GM21576 (cell line): Measurements from ENCODE around the gene TGFBR2.

ENCODE experiments used
- ATAC-seq: cut with Tn5 transposase; IDR thresholded peaks from one replicate; pipeline ENCODE4 v1.9.1; 2021; ENCODE audit warnings: mild to moderate bottlenecking, moderate library complexity; ENCODE audit not compliant: unreplicated experiment

TGFBR2 gene

GRCh38 chr3:30671527-30672286, 65.3 kb downstream of the TGFBR2 start:
- no peak for ATAC-seq

DNA sequence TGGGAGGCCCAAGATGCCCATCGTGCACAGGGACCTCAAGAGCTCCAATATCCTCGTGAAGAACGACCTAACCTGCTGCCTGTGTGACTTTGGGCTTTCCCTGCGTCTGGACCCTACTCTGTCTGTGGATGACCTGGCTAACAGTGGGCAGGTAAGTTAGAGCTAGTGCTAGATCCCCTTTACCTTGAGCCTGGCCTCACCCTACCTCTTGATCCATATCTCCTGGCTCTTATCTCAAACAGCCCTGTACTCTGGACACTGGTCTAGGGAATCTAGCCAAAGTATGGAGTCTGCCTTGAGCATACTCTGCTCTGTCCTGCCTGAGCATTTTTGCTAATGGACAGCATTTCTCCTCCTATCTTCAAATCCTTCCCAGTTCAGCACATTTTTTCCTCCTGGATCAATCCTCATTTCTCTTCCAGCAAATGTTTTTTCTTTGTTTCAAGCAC, 65.9 kb downstream of the TGFBR2 start:
- no peak for ATAC-seq

GRCh38 chr3:30672959-30673358, 66.6 kb downstream of the TGFBR2 start:
- ATAC-seq: no peak

GRCh38 chr3:30673425-30674341, 67.3 kb downstream of the TGFBR2 start:
- ATAC-seq: no peak

GRCh38 chr3:30675006-30675405, 68.6 kb downstream of the TGFBR2 start:
- ATAC-seq: no peak

GRCh38 chr3:30675774-30676173, 69.4 kb downstream of the TGFBR2 start:
- ATAC-seq: no peak

DNA sequence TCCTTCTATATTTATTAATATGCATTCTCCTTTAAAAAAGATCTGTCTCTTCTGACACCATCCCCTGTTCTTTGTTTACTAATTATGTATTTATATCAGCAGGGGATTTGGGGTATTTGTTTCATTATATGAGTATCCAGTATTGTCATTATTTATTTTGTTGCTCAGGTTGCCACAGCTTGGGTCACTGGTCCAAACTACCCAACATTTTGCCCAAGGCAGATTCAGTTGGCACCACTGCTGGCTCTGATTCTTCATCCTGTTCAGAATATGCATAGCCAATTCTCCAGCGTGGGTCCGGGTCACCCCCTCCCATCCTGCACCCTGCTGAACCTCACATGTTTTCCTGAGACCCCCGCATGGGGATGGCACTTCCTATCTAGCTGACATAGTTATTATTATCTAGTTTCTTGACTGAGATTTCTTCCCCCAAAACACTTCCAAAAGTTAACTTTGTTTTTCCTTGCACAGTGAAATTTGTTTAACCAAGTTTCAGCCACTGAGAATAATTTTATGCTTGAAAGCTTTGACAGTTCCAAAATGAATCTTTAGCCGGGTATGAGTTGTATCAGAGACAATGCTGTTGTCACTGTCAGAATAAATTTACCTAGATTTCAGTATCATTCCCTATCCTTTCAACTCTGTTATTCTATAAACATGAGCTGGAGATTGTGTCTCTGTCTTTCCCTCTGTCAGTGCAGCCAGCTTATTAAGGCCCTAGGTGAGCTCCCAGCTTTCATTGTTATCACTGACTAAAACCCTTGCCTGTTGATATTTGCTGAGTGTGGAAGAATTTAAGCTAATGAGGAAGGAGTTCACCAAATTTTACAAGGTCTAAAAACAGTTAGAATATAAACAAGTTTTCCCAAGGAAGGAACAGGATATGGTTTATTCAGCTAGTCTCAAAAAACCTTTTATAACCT, 70.3 kb downstream of the TGFBR2 start:
- ATAC-seq: no peak

DNA sequence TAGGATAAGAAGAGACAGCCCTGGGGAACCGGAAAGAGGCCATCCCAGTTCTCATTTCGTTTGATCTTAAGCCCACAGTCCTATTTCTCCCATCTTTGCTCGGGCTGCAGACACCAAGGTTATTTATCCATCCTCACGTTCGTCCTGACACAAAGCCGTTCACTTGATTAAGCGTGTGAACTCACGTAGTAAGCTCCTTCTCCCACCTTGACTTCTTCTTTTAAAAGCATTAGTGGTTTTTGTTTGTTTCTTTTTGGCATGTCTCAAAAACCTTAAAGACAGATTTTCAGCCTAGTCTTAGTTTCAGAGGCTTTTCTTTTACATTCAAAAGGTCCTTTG, 70.9 kb downstream of the TGFBR2 start:
- no peak for ATAC-seq

- ATAC-seq: no peak
These were observed 72.6 kb downstream of the TGFBR2 start for GRCh38 chr3:30679045-30679444.

DNA sequence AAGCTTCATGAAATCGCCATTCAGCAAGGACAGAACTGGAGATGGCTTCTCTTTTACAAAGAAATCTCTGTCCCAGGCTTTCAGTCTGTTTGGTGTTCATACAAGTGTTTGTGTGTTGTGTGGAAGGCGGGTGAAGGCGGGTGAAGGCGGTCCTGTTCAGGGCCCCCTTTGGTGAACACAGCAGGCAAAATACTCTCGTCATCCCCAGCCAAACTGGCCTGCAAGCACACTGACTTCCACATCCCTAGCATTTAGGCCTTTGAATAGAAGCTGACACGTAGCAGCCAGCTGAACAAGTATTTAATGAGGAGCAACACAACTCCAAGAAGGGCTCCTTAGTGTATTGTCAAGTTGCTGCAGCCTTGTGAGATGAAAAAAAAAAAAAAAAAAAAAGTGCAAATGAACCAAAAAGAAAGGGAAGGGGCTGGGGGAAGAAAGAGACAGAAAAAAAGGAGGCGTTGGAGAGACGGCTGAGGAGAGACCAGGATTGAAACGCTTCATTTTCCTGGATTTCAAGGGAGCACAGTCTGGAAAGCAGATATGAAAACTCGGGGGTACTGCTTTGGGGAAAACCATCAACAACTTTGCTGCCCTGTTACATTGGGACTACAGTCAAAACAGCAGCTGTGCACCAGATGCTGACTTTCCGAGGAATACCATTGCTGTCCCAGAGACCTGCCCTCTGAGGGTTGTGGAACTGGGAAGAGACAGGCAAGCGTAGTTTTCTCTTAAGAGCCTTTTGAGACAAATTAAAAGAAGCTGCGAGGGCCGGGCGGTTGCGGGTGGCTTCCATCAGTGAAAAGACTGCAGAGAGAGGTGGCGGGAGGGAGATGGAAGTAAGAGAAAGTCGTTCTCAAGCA, 74.6 kb downstream of the TGFBR2 start:
- no peak for ATAC-seq

- ATAC-seq: no peak
These were observed 75.3 kb downstream of the TGFBR2 start for GRCh38 chr3:30681649-30682211.

- no peak for ATAC-seq
These were observed 76.2 kb downstream of the TGFBR2 start for GRCh38 chr3:30682434-30683155.

DNA sequence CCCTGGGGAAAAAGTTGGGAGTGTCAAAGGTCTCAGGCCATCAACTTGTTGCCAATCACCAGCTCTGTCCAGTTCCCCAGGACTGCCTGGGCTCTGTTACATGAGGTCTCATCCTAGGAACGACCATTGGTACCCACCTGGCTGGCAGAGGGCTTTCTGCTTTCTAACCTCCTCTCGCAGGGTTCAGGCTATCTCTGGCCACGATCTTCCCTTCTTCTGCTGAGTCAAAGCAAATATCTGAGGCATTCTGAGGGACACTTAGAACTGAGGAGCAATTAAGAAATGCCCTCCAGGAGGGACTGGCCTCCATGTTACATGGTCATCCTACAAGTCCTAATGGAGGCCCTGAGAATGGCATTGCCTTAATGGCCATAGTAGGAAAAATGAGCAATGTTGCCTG, 77.4 kb downstream of the TGFBR2 start:
- no peak for ATAC-seq

DNA sequence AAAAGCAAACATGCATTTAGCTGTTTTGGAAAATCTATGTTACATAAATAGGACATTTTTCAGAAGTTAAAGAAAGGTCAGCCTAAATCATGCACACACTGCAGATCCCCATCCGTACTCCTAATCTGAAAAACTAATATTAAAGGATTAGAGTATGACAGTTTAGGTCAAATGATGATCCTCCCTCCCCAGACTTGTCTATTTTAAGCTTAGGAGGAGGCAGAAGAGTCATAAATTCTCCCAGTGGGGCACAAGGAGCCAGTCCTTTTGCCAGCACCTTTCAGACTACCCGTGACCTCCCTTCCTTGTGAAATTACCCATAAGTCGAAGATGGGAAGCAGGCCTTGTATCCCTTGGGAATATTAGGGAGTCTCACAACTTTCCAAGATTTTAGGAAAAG, 78.0 kb downstream of the TGFBR2 start:
- ATAC-seq: no peak

- ATAC-seq: no peak
These were observed 78.9 kb downstream of the TGFBR2 start for GRCh38 chr3:30685267-30685667.

GRCh38 chr3:30686176-30686575, 79.8 kb downstream of the TGFBR2 start:
- ATAC-seq: no peak

GRCh38 chr3:30686799-30687198, 80.4 kb downstream of the TGFBR2 start:
- ATAC-seq: no peak

DNA sequence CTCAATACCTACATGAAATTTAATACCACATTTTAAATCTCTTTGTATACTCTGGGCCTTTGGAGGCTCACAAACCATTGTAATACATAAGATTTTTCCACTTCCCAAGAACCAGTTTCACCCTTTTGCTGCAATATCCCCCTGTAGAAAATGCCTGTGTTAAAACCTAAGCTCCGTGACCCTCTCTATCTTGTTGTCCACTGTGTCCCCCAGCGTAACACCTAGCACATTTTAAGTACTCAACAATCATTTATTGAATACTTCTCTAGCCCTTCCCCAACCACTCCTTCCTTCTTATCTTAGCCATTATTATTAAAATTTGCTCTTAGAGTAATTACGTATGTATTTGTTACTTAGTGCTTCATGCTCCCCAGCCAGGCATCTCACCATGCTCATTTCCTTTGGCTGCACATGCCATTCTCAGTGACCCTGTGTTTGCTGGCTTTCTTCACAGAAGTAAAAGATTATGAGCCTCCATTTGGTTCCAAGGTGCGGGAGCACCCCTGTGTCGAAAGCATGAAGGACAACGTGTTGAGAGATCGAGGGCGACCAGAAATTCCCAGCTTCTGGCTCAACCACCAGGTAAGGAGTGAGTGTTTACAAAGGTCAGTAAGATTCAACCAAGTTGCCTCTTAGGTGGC, 81.6 kb downstream of the TGFBR2 start:
- no peak for ATAC-seq
